Fibroblast of villous mesenchyme (primary cell): Measurements from ENCODE around the gene PDE6D. TPM values are rescaled to one million over a fixed set of nuclear protein-coding genes. Genes with fewer than 3 reads are reported as not detected.

Experiments
- DNase-seq: peaks from one replicate; pipeline ENCODE4 v3.0.0-alpha.2; 2010; ENCODE audit warnings: low read depth
- H3K4me3 ChIP-seq: 2 replicates; pipeline ENCODE4 v1.5.1; 2011; ENCODE audit warnings: low read depth, mild to moderate bottlenecking, low read length
- total RNA-seq: library from RNA; depleted of rRNA; stranded (reverse); fragments of >200 nt; gene quantifications from 2 replicates; pipeline ENCODE4 v1.2.3, GENCODE V29; 2012
- TF ChIP-seq, protein P1 (sequence below): IDR thresholded peaks from 2 replicates; pipeline ENCODE4 v1.5.1; 2012; ENCODE audit warnings: low read depth, mild to moderate bottlenecking, low read length; ENCODE audit not compliant: insufficient read depth

Gene PDE6D
- total RNA-seq, 1 donor, result 24.6 TPM

DNA sequence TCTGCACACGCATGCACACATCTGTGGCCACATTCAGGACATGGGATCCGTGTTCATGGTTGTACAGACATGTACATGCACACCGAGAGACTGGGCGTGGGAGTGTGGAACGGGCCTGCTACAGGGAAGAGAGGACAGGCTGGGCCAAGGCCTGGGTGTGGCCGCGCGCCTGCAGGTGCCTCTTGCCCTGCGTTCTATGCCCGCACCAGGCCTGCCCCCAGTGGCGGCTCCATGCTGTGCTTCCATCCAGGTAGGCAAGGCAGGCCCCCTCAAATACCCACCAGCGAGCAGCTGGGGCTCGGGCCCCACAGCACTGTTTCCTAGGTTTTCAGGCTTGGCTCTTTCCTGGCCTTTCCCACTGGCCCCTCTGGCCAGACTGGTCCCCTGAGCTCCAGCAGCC lies 88.2 kb downstream of the PDE6D start:
- TF ChIP-seq, protein P1, sequence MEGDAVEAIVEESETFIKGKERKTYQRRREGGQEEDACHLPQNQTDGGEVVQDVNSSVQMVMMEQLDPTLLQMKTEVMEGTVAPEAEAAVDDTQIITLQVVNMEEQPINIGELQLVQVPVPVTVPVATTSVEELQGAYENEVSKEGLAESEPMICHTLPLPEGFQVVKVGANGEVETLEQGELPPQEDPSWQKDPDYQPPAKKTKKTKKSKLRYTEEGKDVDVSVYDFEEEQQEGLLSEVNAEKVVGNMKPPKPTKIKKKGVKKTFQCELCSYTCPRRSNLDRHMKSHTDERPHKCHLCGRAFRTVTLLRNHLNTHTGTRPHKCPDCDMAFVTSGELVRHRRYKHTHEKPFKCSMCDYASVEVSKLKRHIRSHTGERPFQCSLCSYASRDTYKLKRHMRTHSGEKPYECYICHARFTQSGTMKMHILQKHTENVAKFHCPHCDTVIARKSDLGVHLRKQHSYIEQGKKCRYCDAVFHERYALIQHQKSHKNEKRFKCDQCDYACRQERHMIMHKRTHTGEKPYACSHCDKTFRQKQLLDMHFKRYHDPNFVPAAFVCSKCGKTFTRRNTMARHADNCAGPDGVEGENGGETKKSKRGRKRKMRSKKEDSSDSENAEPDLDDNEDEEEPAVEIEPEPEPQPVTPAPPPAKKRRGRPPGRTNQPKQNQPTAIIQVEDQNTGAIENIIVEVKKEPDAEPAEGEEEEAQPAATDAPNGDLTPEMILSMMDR, result no peak
- no peak overlapping the region for H3K4me3 ChIP-seq
- DNase-seq, result no peak

DNA sequence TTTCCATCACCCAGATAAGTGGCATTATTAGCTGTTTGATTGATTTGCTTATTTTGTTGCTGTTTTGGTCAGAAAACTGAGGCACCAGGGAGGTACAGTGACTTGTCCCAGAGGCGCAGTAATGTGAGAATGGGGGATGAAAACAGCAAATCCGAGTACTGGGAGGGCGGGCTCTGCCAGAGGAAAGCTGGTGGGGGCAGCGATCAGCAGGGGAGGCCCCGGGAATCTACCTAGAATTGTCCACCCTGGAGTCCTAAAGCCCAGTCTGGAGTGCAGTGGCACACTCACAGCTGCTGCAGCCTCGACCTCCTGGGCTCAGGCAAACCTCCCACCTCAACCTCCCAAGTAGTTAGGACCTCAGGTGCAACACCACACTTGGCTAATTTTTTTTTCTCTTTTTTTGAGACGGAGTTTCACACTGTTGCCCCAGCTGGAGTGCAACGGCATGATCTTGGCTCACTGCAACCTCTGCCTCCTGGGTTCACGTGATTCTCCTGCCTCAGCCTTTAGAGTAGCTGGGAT lies 89.8 kb downstream of the PDE6D start:
- TF ChIP-seq, protein P1, result no peak
- no peak overlapping the region for H3K4me3 ChIP-seq
- DNase-seq, result no peak

DNA sequence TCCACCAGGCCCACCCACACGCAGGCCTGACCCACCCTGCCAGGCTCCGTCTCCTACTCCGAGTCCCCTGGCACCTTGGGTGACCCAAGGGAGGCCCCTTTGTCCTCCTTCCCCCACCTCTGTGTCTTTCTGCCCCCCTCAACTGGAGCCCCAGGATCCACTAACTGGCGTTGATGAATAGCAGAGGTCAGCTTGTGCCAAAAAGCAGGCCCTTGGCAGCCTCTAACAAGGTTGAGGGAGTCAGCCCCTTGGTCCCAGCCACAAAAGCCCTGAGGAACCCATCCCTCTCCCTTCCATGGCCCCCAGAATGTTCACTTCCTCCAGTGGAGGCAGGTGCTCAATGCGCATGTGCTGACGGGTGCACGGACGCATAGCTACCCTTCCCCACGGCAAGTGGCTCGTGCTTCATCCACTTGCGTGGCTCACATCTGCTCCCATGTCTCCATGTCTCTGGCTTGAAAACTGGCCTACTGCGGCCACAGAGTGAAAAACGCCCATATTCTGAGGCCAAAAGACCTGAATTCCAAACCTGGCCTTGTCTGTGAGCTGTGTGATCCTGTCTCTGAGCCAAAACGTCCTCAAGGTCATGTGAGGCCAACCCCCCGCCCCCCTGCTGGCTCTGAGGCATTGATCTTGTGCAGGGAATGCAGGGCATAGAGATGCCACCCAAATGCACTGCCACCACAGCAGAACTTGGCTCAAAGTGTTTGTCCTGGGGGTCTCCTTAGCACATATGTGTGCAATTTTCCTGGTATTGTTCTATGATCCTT lies 91.8 kb downstream of the PDE6D start:
- H3K4me3 ChIP-seq, result no peak overlapping the region
- DNase-seq, result no peak
- TF ChIP-seq, protein P1, result no peak

DNA sequence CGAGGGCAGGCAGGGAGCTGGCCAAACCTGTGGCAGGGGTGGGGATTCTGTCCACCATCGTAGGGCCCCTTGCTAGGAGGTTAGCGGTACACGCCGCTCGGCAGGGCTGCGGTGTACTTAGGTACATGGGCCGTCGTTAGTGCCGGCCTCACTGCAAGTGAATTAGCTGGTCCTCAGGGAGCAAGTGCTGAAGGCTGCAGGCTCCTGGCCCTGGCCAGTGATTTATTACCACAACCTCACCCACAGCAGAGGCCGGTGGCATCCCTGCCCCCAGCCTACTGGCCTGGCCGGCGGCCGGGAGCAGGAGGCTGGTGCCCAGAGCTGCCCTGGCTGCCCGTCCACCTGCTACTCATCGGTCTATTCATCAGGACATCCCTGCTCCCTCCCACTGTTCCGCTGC lies 92.4 kb downstream of the PDE6D start:
- DNase-seq, result no peak
- TF ChIP-seq, protein P1, result no peak
- H3K4me3 ChIP-seq, result no peak overlapping the region

DNA sequence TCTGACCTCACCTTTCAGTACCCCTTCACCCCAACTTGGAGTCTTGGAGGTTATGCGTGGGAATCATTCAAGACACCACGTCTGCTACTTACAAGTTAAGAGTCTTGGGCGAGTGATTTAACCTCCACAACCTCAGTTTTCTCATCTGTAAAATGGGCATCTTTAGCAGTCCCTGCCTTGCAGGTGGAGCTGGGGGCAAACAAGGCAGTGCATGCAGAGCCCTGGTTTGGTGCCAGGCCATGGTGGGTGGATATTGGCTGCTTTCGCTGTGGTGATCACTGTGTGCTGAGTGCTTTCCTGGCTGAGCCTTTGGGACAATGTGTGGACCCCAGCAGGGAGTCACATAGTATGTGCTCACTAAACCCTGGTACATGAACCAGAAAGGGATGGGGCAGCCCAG lies 93.1 kb downstream of the PDE6D start:
- no peak for DNase-seq
- H3K4me3 ChIP-seq, result no peak overlapping the region
- TF ChIP-seq, protein P1, result no peak

DNA sequence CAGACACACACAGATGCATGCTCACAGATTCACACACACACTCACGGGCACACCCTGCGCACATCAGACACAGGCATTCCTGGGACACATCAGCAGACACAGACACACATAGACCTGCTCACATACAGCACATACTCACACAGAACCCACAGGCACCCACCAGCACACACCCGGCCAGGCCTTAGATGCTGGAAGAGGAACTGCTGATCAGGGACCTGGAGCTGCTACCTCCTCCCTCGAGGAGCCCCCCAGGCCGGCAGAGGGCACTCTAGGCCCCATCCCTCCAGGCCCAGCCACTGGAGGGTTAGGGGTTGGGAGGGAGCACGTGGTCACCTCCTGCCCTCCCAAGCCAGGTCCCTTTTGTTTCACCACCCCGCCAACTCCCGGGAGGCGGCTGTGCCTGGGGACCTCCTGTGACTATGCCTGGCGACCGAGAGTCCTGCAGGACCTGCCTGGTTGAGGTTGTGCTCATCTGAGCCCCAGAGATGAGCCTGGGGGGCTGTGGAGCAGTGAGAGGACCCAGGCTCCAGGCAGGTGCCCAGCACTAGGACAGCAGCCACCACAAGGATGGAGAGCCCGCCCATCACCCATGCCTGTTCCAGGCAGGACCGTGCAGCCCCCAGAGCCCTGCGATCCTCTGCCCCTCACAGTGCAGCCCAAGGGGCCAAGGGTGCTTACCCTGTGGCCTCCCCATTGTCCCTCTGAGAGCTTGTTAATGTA lies 93.8 kb downstream of the PDE6D start:
- DNase-seq, result peak; percentile 51
- TF ChIP-seq, protein P1, result peak; percentile 64

More for the DNA sequence above, 93.8 kb downstream of the PDE6D start:
- H3K4me3 ChIP-seq, result no peak overlapping the region
